ENCODE results near the gene KIF21A.

KIF21A gene

DNA sequence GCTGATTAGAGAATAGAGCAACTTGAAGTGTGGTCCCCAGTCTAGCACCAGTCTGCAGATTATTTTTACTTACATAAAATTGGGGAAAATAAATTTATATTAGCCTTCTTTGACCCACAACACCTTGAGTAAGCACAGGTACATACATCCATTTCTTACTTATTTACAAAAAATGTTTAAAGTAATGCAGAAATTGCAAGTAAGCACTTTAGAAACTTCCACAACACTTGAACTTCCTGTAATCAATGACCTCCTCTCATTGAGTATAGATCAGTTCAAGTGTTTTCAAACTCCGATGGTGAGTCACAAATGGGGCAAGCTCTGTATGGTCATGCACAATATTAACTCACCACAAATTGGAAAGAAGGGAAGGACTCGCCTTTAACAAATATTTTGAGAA is 83.3 kb downstream of the KIF21A start:
- TF ChIP-seq, protein P1, sequence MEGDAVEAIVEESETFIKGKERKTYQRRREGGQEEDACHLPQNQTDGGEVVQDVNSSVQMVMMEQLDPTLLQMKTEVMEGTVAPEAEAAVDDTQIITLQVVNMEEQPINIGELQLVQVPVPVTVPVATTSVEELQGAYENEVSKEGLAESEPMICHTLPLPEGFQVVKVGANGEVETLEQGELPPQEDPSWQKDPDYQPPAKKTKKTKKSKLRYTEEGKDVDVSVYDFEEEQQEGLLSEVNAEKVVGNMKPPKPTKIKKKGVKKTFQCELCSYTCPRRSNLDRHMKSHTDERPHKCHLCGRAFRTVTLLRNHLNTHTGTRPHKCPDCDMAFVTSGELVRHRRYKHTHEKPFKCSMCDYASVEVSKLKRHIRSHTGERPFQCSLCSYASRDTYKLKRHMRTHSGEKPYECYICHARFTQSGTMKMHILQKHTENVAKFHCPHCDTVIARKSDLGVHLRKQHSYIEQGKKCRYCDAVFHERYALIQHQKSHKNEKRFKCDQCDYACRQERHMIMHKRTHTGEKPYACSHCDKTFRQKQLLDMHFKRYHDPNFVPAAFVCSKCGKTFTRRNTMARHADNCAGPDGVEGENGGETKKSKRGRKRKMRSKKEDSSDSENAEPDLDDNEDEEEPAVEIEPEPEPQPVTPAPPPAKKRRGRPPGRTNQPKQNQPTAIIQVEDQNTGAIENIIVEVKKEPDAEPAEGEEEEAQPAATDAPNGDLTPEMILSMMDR (IDR thresholded peaks at IDR 0.05; ENCODE audit: low read depth, low read length) = no peak
- no peak for DNase-seq (ENCODE audit: low read depth, low spot score)
- in situ Hi-C loops (cut with HindIII; ENCODE audit: low sequenced_read_pairs) = no loop called here

DNA sequence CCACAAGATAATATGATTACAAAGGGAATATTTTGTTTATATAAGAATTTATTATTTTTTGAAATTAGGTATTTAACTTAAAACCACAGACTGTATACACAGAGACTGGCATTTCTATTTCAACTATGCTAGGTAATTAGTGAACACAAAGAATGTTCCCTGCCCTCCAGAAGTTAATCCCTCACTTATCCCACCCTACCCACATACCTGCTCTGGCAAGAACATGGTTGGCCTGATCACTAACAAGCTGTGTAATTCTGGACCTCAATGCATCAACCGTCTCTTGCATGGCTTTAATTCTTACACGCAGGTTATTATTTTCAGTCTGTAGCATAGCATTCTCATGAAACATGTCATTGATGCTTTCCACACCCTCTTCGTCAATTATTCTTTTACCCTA is 85.9 kb downstream of the KIF21A start:
- in situ Hi-C loops (cut with HindIII; ENCODE audit: low sequenced_read_pairs) = no loop called here
- H3K4me3 ChIP-seq (ENCODE audit: low read depth, low read length) = no peak overlapping the region
- no peak for DNase-seq (ENCODE audit: low read depth, low spot score)
- TF ChIP-seq, protein P1 (IDR thresholded peaks at IDR 0.05; ENCODE audit: low read depth, low read length) = no peak

More for the DNA sequence above, 83.3 kb downstream of the KIF21A start:
- H3K4me3 ChIP-seq (ENCODE audit: low read depth, low read length) = no peak overlapping the region

DNA sequence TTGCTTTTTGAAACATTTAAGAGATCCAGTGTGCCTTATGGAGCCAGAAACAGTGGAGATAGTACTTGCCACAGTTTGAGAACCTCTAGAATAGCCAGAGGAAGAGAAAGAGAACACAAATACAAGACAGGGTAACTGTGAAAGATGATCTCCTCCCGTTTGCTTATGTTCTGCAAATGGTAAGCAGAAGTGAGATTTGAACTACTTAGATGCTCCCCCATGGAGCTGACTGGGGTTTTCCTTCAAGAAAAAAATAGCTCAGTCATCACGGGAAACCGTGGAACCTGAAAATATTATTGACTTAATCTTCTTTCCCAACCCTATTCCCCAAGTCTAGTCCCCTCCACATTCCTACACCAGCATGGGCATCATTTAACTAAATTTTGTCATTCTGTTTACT is 87.1 kb downstream of the KIF21A start:
- DNase-seq (ENCODE audit: low read depth, low spot score) = no peak
- TF ChIP-seq, protein P1 (IDR thresholded peaks at IDR 0.05; ENCODE audit: low read depth, low read length) = no peak
- in situ Hi-C loops (cut with HindIII; ENCODE audit: low sequenced_read_pairs) = no loop called here
- no peak overlapping the region for H3K4me3 ChIP-seq (ENCODE audit: low read depth, low read length)

DNA sequence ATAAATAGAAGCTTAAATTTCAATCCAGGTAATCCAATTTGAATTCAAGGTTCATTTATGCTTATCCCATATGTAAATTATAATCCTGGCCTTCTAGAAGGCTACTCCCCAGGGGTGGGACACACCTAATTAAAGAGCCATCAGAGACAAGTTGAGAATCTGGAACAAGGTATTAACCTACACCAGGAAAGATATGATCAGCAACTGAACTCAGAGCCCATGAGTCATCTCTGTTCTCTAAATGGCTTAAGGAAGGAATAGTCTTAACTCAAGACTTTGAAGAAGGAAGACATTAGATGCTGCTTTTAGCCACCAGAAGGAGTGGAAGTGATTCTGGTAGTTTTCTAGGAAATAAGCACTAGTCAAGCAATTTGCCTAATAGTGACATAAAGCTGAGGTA is 88.0 kb downstream of the KIF21A start:
- in situ Hi-C loops (cut with HindIII; ENCODE audit: low sequenced_read_pairs) = no loop called here
- no peak for DNase-seq (ENCODE audit: low read depth, low spot score)
- TF ChIP-seq, protein P1 (IDR thresholded peaks at IDR 0.05; ENCODE audit: low read depth, low read length) = no peak

DNA sequence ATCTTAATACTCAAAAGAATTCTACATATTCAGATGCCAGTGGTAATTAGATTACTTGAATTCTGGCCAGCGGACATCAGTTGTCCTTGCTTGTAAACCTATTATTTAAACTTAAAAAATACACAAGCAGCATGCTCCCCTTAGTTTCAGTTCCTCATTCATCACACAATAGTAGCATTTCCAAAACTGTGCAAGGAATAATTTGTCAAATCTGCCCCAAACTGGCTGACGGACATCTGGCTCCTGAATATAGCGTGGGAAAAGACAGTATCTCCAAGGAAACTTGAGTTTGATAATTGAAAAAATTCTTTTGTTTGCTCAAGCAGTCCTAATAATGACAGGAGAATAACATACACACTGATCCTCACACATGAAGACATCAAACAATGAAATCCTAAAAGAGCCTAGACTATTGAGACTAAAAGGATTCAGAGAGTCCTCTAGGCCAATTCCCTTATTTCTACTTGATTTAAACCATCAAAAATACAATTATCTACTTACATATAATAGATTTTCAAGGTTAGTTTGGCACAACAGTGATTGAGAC is 90.4 kb downstream of the KIF21A start:
- H3K4me3 ChIP-seq (ENCODE audit: low read depth, low read length) = no peak overlapping the region
- DNase-seq (ENCODE audit: low read depth, low spot score) = no peak
- in situ Hi-C loops (cut with HindIII; ENCODE audit: low sequenced_read_pairs) = no loop called here
- TF ChIP-seq, protein P1 (IDR thresholded peaks at IDR 0.05; ENCODE audit: low read depth, low read length) = no peak

More for the DNA sequence above, 88.0 kb downstream of the KIF21A start:
- H3K4me3 ChIP-seq (ENCODE audit: low read depth, low read length) = no peak overlapping the region

DNA sequence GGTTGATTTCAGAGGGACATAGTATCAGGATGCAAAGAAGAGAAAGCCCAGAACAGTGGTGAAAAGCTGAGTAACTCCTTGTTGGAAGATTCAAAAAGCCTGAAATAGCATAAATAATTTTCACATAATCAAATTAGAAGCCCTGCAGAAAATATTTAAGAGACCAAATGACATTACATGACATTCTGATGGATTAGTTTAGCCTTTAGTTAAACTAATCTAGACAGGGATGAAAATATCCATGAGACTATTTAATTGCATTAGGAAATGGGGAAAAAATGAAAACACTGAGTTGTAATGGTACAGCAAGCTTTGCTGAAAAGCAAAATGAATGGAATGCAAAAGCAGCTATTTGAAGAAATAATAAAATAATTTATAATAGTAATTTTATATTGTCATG is 91.8 kb downstream of the KIF21A start:
- TF ChIP-seq, protein P1 (IDR thresholded peaks at IDR 0.05; ENCODE audit: low read depth, low read length) = no peak
- H3K4me3 ChIP-seq (ENCODE audit: low read depth, low read length) = no peak overlapping the region
- no peak for DNase-seq (ENCODE audit: low read depth, low spot score)
- in situ Hi-C loops (cut with HindIII; ENCODE audit: low sequenced_read_pairs) = no loop called here
